Immature natural killer cell (primary cell): ENCODE measurements around the gene GAPT. TPM values are rescaled to one million over a fixed set of nuclear protein-coding genes. Genes with fewer than 3 reads are reported as not detected.

Source experiments
- DNase-seq, 3 donors: peaks; one replicate each; pipeline ENCODE4 v3.0.0; 2022; ENCODE audit warnings: mixed read lengths in 1 of 3
- H3K27ac Mint-ChIP-seq, 6 donors: one replicate each; pipeline ENCODE4 v1.8.0; 2020; ENCODE audit warnings: mixed read lengths in 6 of 6, mild to moderate bottlenecking in 5 of 6, inconsistent platforms in 4 of 6, moderate library complexity in 3 of 6
- H3K27me3 Mint-ChIP-seq, 3 donors: one replicate each; pipeline ENCODE4 v1.8.0; 2020 to 2021; ENCODE audit warnings: low read depth in 3 of 3, mild to moderate bottlenecking in 3 of 3, mixed read lengths in 3 of 3, moderate library complexity in 3 of 3, inconsistent platforms in 1 of 3
- H3K36me3 Mint-ChIP-seq, 3 donors: one replicate each; pipeline ENCODE4 v1.8.0; 2020; ENCODE audit warnings: mixed read lengths in 3 of 3, inconsistent platforms in 2 of 3, mild to moderate bottlenecking in 2 of 3
- H3K4me1 Mint-ChIP-seq, 2 donors: one replicate each; pipeline ENCODE4 v1.8.0; 2020; ENCODE audit warnings: inconsistent platforms in 2 of 2, mild to moderate bottlenecking in 2 of 2, mixed read lengths in 2 of 2, moderate library complexity in 1 of 2
- H3K4me3 Mint-ChIP-seq, 5 donors: one replicate each; pipeline ENCODE4 v1.8.0; 2020; ENCODE audit warnings: mild to moderate bottlenecking in 5 of 5, mixed read lengths in 5 of 5, inconsistent platforms in 3 of 5, moderate library complexity in 3 of 5
- H3K9me3 Mint-ChIP-seq, 6 donors: one replicate each; pipeline ENCODE4 v1.8.0; 2020; ENCODE audit warnings: mild to moderate bottlenecking in 6 of 6, mixed read lengths in 6 of 6, inconsistent platforms in 4 of 6, moderate library complexity in 3 of 6
- polyA plus RNA-seq, 3 donors: library from polyadenylated mRNA; unstranded; fragments of 300-500 nt; fragmentation: Illumina TruSeq; gene quantifications; one replicate each; pipeline ENCODE4 v1.2.3, GENCODE V29; 2021

Gene GAPT
- polyA plus RNA-seq: 1 to 10 TPM; 1.0 to 5.7 (median 2.9) TPM

DNA sequence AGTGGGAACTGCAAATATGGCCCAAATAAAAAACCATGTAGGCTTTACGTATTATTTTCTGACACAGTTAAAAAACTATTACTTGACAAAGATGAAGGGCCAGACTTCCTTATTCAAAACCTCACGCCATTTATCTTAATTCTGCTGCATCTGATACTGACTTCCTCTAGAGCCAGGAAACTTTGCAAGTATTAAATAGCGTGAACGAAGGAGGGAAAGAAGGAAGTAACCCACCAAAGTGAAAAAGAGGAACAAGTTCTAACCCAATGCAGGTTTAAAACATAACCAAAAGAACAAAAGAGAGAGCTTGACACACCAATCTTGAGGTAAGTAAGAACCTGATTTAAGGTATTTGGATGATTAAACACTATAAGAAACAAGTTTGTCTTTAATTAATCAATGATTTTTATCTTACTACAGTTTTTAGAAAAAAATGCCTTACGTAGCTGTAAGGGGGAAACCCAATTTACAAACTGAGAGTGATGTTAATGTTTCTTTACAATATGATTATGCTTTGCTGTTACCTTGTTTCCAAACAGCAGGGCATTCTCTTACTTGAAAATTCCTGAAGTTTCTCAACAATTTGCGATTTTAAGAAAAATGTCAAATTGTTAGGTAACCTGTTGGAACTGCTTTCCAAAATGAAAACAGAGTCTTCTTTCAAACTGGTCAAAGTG lies at the start of gene GAPT:
GAPT (plus strand) TSS at position 220 of the 677 bp plus-strand sequence. CDS start 3,102 bp downstream, outside the sequence.
- Mint-ChIP-seq H3K9me3 (peaks cover 0 to 4% (median 0%) of the 10 kb centered on the region in 6 donors), H3K4me1 (no peaks in the 10 kb centered on the region), H3K36me3 (no peaks in the 10 kb centered on the region), H3K27me3 (peaks cover 0 to 10% (median 3%) of the 10 kb centered on the region in 3 donors), H3K4me3 (peak within 1 kb of the TSS in 3 of 5 donors; percentile 1 to 70 (median 68)), H3K27ac (no peak within 1 kb of the TSS)
- no peak for DNase-seq

DNA sequence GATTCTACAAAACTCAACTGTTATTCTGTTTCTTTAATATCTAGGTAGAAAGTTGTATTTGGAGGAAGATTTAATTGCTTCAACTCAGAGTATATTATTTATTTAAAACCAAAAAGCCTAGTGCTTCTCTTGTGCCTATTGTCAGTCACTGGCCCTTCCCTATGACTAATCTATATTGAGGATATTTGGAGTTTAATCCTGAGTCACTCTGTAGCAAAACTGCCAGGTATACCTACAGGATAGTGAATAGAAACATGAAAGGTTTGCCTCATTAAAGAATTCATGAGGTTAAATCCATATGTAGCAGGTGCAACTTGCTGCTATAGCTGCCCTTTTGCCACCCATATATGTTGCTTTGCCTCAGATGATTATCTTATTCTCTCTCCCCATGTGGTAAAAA lies 46.4 kb upstream of the GAPT start:
- no peaks in the 10 kb centered on the region for H3K36me3 Mint-ChIP-seq
- H3K4me3 Mint-ChIP-seq: no peak overlapping the region
- no peak for DNase-seq
- H3K27me3 Mint-ChIP-seq: peaks cover 0 to 3% (median 2%) of the 10 kb centered on the region in 3 donors
- H3K4me1 Mint-ChIP-seq: no peaks in the 10 kb centered on the region
- no peaks in the 10 kb centered on the region for H3K9me3 Mint-ChIP-seq
- H3K27ac Mint-ChIP-seq: no peak overlapping the region

DNA sequence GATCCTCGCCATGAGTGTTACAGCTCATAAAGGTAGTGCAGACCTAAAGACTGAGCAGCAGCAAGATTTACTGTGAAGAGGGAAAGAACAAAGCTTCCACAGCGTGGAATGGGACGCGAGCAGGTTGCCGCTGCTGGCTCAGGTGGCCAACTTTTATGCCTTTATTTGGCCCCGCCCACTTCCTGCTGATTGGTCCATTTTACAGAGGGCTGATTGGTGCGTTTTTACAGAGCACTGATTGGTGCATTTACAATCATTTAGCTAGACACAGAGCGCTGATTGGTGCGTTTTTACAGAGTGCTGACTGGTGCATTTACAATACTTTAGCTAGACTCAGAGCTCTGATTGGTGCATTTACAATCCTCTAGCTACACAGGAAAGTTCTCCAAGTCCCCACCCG lies 45.2 kb upstream of the GAPT start:
- no peaks in the 10 kb centered on the region for H3K9me3 Mint-ChIP-seq
- DNase-seq: no peak
- H3K36me3 Mint-ChIP-seq: no peaks in the 10 kb centered on the region
- H3K4me3 Mint-ChIP-seq: no peak overlapping the region
- no peaks in the 10 kb centered on the region for H3K4me1 Mint-ChIP-seq
- H3K27me3 Mint-ChIP-seq: peaks cover 0 to 2% (median 1%) of the 10 kb centered on the region in 3 donors
- H3K27ac Mint-ChIP-seq: no peak overlapping the region

DNA sequence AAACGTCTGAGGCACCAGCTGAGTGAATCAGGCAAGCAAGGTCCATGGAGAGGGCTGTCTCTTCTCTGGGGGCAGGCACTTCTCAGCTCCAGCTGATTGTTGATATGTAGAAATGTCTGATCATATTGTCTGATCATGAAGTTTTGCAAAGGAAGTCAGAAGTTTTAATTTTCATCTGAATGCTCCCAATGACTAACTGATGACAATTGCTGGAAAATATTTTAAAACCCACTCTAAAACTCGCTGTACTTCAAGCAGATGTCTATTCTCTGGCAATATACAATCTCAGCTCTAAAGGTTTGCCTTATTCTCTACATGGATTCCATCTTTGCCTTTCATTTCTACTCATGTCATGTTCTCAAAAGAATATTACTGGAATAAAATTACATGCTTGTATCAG lies 44.0 kb upstream of the GAPT start:
- no peaks in the 10 kb centered on the region for H3K4me1 Mint-ChIP-seq
- no peak for DNase-seq
- no peak overlapping the region for H3K4me3 Mint-ChIP-seq
- no peaks in the 10 kb centered on the region for H3K9me3 Mint-ChIP-seq
- H3K27ac Mint-ChIP-seq: no peak overlapping the region
- no peaks in the 10 kb centered on the region for H3K36me3 Mint-ChIP-seq
- peaks cover 0 to 2% (median 1%) of the 10 kb centered on the region in 3 donors for H3K27me3 Mint-ChIP-seq

DNA sequence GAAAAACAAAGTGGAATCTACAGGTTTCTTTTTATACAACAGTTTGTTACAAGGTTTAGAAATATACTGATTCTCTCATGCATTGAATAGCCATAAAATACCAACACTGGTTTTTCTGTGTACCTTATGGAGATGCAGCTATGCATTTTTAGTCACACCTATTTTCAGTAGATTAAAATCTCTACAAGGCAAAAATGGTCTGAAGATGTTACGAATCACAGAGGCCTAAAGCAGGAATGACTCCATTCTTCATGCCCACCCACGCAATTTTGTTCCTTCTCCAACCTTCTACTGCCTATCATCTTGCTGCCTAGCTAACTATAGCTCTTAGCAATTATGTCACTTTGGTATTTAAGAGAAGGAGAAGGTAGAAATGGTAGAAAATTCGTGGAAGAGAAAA lies 41.2 kb upstream of the GAPT start:
- H3K36me3 Mint-ChIP-seq: peaks cover 0 to 8% (median 4%) of the 10 kb centered on the region in 3 donors
- no peak for DNase-seq

DNA sequence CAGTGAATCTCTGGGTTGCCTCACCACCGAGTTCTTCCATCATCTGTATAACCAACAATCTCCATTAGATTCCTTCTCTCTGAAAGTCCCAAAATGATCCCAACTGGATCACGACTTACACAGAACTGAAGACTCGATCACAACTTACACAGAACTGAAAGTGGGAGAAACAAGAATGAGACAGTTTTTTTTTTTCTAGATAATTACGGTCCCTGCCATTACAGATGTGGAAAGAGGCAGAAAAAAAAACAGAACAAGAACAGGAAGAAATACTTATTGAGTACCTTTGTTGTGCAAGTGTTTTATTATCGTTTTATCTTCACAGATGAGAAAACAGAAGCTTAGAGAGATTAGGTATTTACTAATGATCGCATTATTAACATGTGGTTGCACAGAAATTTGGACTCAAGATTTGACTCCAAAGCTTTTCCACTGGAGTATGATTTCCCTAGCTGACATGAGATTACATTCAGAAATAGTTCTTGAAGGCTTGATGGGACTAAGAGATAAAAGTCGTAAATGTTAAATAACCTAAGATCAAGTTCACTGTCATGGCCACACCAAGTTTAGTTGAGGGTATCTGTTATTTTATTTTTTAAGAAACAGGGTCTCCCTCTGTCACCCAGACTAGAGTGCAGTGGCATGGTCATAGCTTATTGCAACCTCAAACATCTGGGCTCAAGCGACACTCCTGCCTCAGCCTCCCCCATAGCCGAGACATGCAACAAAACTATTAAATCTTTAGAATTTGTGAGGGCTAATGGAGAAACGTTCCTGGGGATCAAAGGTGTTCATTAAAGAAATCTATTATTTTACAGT lies 40.2 kb upstream of the GAPT start:
- H3K9me3 Mint-ChIP-seq: no peaks in the 10 kb centered on the region
- H3K27ac Mint-ChIP-seq: no peak overlapping the region
- H3K4me1 Mint-ChIP-seq: no peaks in the 10 kb centered on the region
- DNase-seq: no peak
- H3K4me3 Mint-ChIP-seq: no peak overlapping the region
- peaks cover 0 to 11% (median 7%) of the 10 kb centered on the region in 3 donors for H3K36me3 Mint-ChIP-seq
- H3K27me3 Mint-ChIP-seq: peaks cover 1 to 4% (median 2%) of the 10 kb centered on the region in 3 donors

More for the DNA sequence above, 41.2 kb upstream of the GAPT start:
- Mint-ChIP-seq H3K4me1 (no peaks in the 10 kb centered on the region), H3K9me3 (no peaks in the 10 kb centered on the region), H3K27me3 (peaks cover 0 to 5% (median 2%) of the 10 kb centered on the region in 3 donors), H3K27ac (no peak overlapping the region), H3K4me3 (no peak overlapping the region)

DNA sequence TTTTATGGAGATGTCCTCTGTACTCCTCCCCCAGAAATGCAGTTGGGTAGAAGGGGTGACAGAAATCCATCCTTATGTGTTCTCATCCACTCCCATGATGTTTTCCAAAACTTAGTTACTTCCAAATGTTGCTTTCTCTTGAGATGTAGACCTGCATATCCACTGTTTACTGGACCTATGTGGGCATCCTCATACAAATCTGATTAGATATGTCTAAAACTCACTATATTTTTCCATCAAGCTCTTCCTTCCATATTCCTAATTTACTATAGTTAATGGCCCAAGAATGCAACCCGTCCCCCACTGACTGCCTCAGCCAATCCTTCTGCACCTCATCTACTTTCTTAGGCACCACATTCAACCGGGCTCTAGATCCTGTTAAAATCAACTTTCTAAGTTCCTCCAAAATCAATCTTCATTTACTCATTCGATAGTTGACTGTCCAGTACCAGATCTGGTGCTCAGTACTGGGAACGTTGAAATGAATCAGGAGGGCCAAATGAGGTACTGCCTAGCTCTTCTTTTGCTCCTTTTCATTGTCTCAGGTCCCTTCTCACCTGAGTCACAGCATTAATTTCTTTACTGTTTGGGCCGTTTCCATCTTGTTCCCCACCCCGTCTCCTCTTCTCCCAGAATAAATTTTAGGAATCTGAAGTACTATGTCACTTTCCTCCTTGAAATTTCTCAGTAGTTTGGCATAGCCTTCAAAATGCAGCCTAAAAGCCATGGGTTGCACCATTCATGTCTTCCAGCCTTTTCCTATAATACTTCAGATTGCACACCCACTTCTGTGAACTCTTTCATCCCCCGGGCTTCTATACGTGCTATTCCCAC lies 39.3 kb upstream of the GAPT start:
- peaks cover 2 to 4% (median 2%) of the 10 kb centered on the region in 3 donors for H3K27me3 Mint-ChIP-seq
- no peak overlapping the region for H3K27ac Mint-ChIP-seq
- H3K4me3 Mint-ChIP-seq: no peak overlapping the region
- no peaks in the 10 kb centered on the region for H3K4me1 Mint-ChIP-seq
- no peaks in the 10 kb centered on the region for H3K9me3 Mint-ChIP-seq
- no peak for DNase-seq
- peaks cover 0 to 11% (median 8%) of the 10 kb centered on the region in 3 donors for H3K36me3 Mint-ChIP-seq

DNA sequence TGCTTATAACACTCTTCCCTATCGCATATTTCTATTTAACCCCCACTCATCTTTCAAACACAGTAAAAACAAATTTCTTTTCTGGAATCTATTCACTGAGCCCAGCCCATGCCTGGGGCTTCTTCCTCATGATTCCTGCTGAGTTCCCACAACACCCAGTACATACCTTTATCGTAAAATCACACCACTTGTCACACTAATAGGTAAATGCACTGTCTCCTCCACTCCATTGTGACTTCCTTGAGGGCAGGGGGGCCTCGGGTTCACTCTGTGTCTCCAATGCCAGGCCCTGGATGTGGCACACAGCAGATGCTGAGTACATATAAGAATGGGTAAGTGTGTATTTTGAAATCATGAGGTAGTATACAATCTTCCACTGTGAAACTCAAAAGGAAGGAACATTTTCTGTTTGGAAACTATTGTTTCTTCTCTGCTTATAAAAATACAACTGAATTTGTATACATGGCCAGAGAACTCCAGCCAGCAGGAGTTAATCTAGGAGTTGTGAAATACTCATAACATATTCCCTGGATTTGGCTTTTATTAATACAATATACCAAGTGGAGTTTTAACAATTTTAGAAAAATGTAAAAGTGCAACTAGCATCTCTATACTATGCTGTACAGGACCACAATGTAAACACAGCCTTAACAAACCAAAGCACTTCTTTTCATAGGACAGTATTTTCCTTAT lies 38.5 kb upstream of the GAPT start:
- Mint-ChIP-seq H3K27ac (no peak overlapping the region), H3K36me3 (peaks cover 0 to 11% (median 8%) of the 10 kb centered on the region in 3 donors), H3K4me3 (no peak overlapping the region), H3K9me3 (no peaks in the 10 kb centered on the region), H3K4me1 (no peaks in the 10 kb centered on the region), H3K27me3 (peaks cover 2 to 4% (median 2%) of the 10 kb centered on the region in 3 donors)
- DNase-seq: no peak

DNA sequence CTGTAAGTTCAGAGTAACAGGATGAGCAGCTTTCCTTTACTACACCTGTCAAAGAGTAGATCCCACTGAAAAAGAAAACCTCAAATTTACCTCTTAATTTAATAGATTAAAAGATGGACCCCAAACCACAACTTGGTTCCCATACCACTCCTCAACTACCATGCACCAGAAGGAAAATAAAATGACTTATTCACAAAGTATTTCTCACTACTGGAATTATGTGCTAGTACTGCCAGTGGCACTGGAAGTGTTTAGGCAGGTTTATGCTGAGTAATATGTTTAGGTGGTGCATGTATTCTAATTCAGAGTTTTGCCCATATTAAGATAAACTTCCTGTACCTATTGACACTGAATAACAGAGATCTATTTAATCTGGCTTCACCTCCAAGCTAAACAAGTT lies 37.9 kb upstream of the GAPT start:
- no peak overlapping the region for H3K4me3 Mint-ChIP-seq
- no peaks in the 10 kb centered on the region for H3K9me3 Mint-ChIP-seq
- H3K4me1 Mint-ChIP-seq: peaks cover 0 to 5% of the 10 kb centered on the region in 2 donors
- H3K27me3 Mint-ChIP-seq: peaks cover 2 to 8% (median 4%) of the 10 kb centered on the region in 3 donors
- DNase-seq: no peak
- H3K36me3 Mint-ChIP-seq: peaks cover 0 to 11% (median 8%) of the 10 kb centered on the region in 3 donors
- no peak overlapping the region for H3K27ac Mint-ChIP-seq

DNA sequence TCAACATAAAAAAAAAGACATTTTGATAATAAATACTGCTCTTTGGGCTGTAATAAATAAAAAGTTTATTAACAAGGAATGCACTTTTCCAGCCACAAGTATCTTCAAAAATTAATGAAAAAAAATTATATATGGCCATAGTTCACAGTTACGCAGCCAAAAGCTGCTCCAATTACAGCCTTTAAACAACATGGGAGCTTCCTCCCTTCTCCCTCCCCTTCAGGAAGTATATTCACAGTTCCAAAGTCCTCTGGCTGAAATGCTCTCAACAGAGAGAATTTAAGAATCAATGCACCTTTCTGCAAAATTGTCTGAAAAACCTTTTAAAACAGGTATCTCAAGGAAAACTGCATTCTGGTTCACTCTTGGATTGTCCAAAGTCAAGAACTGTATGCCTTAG lies 37.2 kb upstream of the GAPT start:
- H3K27me3 Mint-ChIP-seq: peaks cover 6 to 12% (median 11%) of the 10 kb centered on the region in 3 donors
- H3K9me3 Mint-ChIP-seq: no peaks in the 10 kb centered on the region
- no peak overlapping the region for H3K27ac Mint-ChIP-seq
- peaks cover 0 to 11% (median 8%) of the 10 kb centered on the region in 3 donors for H3K36me3 Mint-ChIP-seq
- peaks cover 5 to 12% of the 10 kb centered on the region in 2 donors for H3K4me1 Mint-ChIP-seq
- DNase-seq: no peak
- H3K4me3 Mint-ChIP-seq: no peak overlapping the region

DNA sequence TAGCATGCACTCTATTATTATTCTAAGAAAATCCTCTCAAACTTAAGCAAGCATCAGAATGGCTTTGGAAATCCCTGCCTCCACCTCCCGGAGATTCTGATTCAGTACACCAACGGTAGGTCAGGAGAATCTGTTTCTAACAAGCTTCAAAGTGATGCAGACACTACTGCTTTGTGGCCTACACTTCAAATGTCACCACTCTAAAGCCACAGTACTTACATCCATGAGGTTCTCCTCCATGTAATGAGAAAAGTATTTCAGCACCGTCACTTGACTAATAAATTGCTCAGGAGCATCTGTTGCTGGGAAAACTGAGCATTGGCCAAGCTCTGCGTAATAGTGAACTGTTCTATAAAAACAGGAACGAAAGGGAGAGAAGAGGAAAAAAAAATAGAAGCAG lies 36.2 kb upstream of the GAPT start:
- H3K27ac Mint-ChIP-seq: no peak overlapping the region
- H3K9me3 Mint-ChIP-seq: no peaks in the 10 kb centered on the region
- peaks cover 11 to 17% (median 13%) of the 10 kb centered on the region in 3 donors for H3K27me3 Mint-ChIP-seq
- no peak overlapping the region for H3K4me3 Mint-ChIP-seq
- no peak for DNase-seq
- H3K36me3 Mint-ChIP-seq: peaks cover 0 to 11% (median 8%) of the 10 kb centered on the region in 3 donors
- peaks cover 10 to 16% of the 10 kb centered on the region in 2 donors for H3K4me1 Mint-ChIP-seq

DNA sequence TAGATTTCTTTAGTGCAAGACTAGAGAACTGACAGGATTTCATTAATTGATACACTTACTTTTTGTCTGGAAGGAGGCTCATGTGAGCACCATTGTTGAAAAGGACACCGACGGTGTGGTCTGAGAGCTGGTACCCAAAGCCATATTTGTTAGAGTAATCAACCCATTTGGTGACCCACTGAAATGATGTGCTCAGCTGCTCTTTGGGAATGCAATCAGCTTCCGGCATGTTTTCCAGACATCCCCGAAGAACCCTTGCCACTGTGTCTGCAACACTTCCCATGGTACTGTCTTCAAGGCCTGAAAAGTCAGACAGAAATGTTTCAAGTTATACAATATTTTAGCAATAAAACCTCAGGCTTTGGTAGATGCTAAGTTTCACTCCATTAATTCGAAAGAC lies 35.8 kb upstream of the GAPT start:
- H3K36me3 Mint-ChIP-seq: peaks cover 0 to 11% (median 8%) of the 10 kb centered on the region in 3 donors
- H3K4me3 Mint-ChIP-seq: no peak overlapping the region
- DNase-seq: no peak
- H3K4me1 Mint-ChIP-seq: peaks cover 10 to 16% of the 10 kb centered on the region in 2 donors
- H3K27ac Mint-ChIP-seq: no peak overlapping the region
- H3K27me3 Mint-ChIP-seq: peaks cover 11 to 17% (median 13%) of the 10 kb centered on the region in 3 donors
- H3K9me3 Mint-ChIP-seq: no peaks in the 10 kb centered on the region

DNA sequence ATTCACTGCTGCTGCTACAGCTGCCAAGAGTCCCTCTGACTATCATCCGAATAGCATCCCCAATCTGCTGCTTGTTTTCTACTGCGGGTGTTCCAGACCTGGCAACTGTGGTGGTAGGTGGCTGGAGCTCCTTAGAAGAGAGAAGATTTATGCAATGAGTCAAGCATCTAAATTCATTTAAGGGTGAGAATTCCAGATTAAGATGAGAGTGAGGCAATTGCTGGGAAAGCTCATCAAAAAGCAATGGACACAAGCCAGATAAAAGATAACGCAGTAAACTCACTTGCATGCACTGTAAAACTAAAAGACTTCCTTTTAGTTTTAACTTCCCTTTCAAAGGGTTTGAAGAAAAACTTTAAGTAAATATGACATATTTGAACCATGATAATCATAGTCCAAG lies 35.2 kb upstream of the GAPT start:
- no peak overlapping the region for H3K27ac Mint-ChIP-seq
- no peak overlapping the region for H3K4me3 Mint-ChIP-seq
- no peaks in the 10 kb centered on the region for H3K9me3 Mint-ChIP-seq
- DNase-seq: no peak
- peaks cover 13 to 21% of the 10 kb centered on the region in 2 donors for H3K4me1 Mint-ChIP-seq
- H3K36me3 Mint-ChIP-seq: peaks cover 0 to 11% (median 8%) of the 10 kb centered on the region in 3 donors
- H3K27me3 Mint-ChIP-seq: peaks cover 12 to 17% (median 13%) of the 10 kb centered on the region in 3 donors
